GM18868 (cell line): ENCODE data around the gene MTMR11.

Source experiments
- ATAC-seq: cut with Tn5 transposase; IDR thresholded peaks from one replicate; pipeline ENCODE4 v1.9.1; 2021; ENCODE audit warnings: mild to moderate bottlenecking, moderate library complexity; ENCODE audit not compliant: unreplicated experiment

The MTMR11 gene

GRCh38 chr1:149937759-149938158 is 1.1 kb upstream of the MTMR11 start:
- ATAC-seq, result no peak

DNA sequence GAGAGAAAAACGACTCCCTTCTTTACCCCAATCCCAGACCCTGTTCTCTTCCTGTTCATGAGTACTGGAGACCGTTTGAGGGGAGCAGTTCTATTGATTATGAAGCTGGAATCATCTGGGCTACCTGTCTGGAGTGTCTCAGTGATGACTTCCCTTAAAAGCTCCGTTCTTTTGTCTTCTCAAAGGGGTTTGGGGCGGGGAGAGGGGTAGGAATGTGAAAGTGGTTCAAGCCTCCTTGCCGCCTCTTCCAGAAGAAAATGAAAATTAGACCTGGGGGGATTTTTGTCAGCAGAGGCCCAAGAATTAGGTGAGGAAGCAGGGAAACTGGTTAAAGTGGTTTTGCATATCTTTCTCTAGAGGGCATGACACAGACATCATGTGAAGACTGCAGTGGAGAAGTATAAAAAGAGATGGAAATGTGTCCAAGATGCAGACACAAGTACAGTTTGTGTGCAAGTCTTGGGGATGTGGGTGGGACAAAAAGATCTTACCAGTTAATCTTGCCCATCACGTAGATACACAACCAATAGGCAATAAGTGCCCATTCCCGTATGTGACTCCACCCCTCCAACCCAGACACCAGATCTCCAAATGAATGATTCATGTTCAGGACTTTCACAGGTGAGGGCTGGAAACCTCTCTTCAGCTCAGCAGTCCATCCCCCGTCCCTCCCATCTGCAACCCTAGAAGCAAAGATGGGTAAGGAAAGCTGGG is 470 bp upstream of the MTMR11 start:
- no peak for ATAC-seq

DNA sequence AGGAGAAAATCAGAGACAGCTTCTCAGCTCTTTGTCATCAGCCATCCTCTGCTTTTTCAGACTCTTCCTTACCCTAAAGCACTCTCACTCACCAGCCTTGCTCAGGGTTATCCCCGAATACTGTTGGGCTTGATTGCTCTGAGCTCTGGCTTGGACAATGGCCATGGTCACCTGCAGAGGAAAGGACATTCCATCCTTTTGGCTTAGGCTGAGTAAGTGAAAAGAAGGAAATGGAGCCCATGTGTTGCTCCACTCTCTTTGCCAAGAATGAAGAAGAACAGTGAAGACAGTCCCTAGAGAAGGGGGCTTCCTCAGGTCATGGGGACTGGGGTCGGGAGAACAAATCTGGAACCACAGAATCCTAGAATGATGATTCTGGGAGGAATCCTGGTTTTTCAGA is 2.3 kb downstream of the MTMR11 start:
- ATAC-seq, result no peak

DNA sequence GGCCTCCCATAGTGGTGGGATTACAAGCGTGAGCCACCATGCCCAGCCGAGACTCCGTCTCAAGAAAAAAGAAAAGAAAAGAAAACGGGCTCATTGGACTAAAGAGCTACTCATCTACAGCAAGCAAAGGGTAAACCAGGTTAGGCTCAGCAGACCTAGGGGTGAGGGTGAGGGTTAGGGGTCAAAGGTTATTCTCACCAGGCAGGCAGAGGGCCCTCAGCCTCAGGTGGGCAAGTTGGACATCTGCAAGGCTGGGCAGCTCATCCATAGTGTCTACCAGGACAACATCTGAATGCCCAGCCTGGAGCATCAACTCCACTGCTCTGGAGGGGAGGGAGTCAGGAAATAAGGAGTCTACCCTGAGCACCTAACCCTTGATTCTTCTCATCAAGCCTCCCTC is 3.5 kb downstream of the MTMR11 start:
- ATAC-seq, result no peak

- no peak for ATAC-seq
These were observed 4.2 kb downstream of the MTMR11 start for GRCh38 chr1:149932474-149932873.

- no peak for ATAC-seq
These were observed 5.4 kb downstream of the MTMR11 start for GRCh38 chr1:149931212-149931790.

- no peak for ATAC-seq
These were observed 6.8 kb downstream of the MTMR11 start for GRCh38 chr1:149929856-149930255.

GRCh38 chr1:149928401-149928724 is 8.3 kb downstream of the MTMR11 start:
- no peak for ATAC-seq

GRCh38 chr1:149927563-149928400 is 8.9 kb downstream of the MTMR11 start, which contains the start of gene SF3B4:
Gene SF3B4, minus strand, starts transcription at chr1:149927803. Its CDS starts 44 bp downstream, at chr1:149927759.
- peak; percentile 91 for ATAC-seq

GRCh38 chr1:149927056-149927562 is 9.6 kb downstream of the MTMR11 start:
- ATAC-seq, result no peak

GRCh38 chr1:149926296-149926695 is 10.4 kb downstream of the MTMR11 start:
- no peak for ATAC-seq

DNA sequence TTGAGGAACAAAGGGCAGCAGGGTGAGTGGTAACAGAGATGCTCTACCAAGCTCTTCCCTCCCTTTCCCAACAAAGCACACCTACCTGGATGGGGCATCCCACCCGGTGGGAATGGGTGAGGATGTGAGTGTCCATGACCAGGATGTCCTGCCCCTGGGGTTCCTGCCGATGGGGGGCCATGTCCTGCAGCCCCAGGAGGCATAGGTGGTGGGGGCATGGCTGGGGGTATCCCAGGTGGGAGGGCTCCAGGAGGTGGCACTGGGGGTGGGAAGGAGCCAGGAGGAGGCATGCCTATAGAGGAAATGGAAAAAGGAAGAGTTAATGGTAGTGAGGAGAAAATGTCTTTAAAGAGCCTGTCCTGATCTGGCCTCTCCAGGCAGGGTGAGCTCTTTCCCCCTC is 10.9 kb downstream of the MTMR11 start:
- ATAC-seq, result no peak

- ATAC-seq, result no peak
These were observed 11.3 kb downstream of the MTMR11 start for GRCh38 chr1:149925345-149925744.

DNA sequence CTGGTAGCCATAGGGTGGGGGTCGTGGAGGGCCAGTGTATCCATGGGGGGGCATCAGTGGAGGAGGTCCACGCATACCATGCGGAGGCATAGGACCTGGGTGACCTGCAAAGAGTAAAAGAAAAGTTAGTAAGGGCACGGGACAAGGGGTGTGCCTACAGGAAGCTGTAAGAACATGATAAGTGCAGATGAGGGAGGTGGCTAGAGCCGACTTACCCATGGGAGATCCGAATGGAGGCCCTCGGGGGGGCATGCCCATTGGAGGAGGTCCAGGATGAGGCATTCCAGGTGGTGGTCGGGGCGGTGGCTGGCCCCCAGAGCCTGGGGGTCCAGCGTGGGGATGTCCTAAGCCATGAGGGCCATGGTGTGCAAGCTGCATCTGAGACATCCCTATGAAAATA is 13.1 kb downstream of the MTMR11 start:
- no peak for ATAC-seq

- ATAC-seq, result no peak
These were observed 19.0 kb downstream of the MTMR11 start, which contains the start of gene SV2A for GRCh38 chr1:149917571-149918144. Gene SV2A, minus strand, starts transcription at chr1:149917844. Its CDS starts 4,004 bp downstream, at chr1:149913840.

GRCh38 chr1:149916898-149917252 is 19.8 kb downstream of the MTMR11 start:
- ATAC-seq, result no peak

DNA sequence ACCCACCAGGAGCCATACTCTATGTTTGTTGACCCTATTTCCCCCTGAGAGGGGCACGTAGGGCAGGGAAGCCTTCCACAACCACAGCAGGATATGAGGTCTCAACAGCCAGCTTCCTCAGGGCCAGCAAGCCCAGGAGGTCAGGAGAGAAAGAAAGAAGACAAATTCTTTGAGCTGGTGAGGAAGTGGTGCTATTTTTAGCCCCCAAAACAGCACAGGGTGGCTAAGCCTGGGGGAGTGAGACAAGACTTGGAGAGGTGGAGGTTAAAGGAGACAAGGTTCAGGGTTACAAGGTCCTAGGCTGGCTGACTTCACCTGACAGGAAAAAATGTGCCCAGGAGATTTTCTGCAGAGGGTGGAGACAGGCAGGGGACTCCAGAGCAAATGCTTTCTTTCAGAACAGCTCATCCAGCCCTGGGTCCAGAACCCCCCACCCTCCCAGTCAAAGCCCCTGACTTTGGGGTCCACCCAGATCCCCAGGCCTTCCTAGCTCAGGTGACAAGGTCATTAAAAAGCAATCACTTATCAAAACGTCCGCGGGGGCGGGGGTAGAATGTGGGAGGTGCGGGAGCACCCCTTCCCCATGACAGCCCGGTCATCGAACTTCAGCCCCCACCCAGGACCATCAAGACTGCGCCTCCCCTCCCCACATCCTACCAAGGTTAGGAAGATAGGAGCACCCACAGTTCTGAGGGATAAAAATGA is 20.3 kb downstream of the MTMR11 start:
- no peak for ATAC-seq

DNA sequence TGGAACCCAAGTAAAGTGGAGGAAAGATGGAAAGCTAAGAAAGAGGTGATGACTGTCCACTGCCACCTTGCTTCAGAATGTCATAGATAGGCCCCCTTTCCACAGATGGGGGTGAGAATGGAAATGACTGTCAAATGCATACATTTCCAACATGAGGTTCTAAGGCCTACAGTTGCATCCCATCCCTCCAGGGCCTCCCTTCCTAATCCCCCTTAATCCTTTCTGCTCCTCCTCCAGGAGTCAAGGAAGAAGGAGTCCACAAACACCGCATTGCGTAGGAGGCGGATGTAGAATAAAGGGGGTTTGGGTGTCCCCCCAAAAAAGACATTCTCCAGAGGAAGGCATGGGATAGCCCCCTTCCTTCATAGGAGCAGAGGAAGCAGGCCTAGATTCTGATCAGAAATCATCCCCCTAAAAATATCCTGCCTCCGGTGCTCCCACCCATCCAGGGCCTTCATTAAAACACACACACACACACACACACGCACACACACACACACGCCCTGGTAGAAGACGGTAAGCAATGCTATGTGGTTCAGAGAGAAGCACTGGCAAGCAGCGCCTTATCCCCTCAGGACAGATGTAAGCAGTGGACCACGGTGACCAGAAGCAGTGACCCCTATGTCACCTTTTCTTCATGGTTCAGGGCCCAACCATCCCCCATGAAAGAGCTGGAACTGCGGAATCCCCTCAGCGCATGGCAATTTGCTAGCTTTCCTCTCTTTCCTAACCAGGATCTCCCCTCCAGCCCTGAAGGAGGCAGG is 21.1 kb downstream of the MTMR11 start:
- no peak for ATAC-seq

DNA sequence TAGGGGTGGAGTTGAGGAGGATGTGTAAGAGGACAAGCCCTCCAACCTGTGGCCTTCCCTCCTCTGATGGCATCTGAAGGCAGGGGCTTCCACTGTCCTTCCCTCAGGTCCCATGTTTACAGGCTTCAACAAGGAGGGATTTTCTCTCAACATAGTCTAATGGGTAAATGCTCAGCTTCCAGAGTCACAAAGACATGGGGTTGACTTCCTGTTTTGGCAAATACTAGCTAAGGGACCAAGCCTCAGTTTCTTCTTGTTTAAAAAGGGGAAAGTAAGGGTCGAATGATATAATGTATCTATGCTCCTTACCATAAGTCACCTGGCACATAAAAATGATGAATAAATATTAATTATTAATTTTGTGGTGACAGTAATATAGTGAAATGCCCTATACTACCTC is 22.1 kb downstream of the MTMR11 start:
- no peak for ATAC-seq

DNA sequence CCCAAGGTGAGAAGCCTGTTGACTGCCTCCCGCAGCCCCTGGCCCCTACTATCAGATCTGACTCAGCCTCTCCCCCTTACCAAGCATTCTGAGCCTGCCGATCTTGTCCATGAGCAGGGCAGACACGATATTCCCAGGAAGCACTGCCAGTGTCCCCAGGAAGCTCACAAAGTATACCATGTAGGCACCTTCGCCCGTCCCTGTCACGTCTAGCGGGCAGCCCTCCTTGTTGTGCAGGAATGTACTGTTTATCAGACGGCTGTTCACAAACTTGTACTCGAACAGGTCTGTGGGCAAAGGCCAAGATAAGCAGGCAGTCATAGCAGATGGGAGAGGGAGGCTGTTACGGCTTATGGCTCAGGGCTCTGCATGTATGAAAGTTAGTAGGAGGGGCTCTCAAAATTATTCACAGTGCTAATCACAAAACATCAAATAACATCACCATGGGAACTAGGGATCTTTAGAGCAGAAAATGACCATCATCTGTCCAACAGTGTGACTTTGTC is 30.1 kb downstream of the MTMR11 start:
- ATAC-seq, result no peak
